HFFc6 (cell line): Measurements from ENCODE around the gene AVPR1B. TPM values are rescaled to one million over a fixed set of nuclear protein-coding genes. Genes with fewer than 3 reads are reported as not detected.

ENCODE experiments used
- DNase-seq: peaks from one replicate; pipeline ENCODE4 v3.0.0-alpha.2; 2018
- H3K27ac Mint-ChIP-seq: 2 replicates; pipeline ENCODE4 v1.8.0; 2020; ENCODE audit warnings: mild to moderate bottlenecking, mixed read lengths
- H3K27me3 Mint-ChIP-seq: 2 replicates; pipeline ENCODE4 v1.8.0; 2021; ENCODE audit warnings: mild to moderate bottlenecking, moderate library complexity, mixed read lengths; ENCODE audit not compliant: insufficient read depth
- H3K36me3 Mint-ChIP-seq: 2 replicates; pipeline ENCODE4 v1.8.0; 2021; ENCODE audit warnings: low read depth, mixed read lengths
- H3K4me1 Mint-ChIP-seq: 2 replicates; pipeline ENCODE4 v1.8.0; 2020; ENCODE audit warnings: low read depth, mixed read lengths
- H3K4me3 Mint-ChIP-seq: 2 replicates; pipeline ENCODE4 v1.8.0; 2020; ENCODE audit warnings: mild to moderate bottlenecking, moderate library complexity, mixed read lengths
- H3K9me3 Mint-ChIP-seq: 2 replicates; pipeline ENCODE4 v1.8.0; 2020; ENCODE audit warnings: mild to moderate bottlenecking, mixed read lengths
- CTCF ChIP-seq: fragments of 200-600 bp; sonication (generic); IDR thresholded peaks from 2 replicates; pipeline ENCODE4 v1.5.0; 2021; ENCODE audit warnings: antibody characterized with exemption, mild to moderate bottlenecking
- total RNA-seq, 6 experiments: library from RNA; stranded (reverse); fragmentation: NEBNext Ultra II Directional; extraction: Animal tissue kit (Norgen Biotek cat#: 25700); gene quantifications; 2 replicates in 1 of 6; 3 replicates in 5 of 6; pipeline ENCODE4 v1.2.3, GENCODE V29; 2021

Gene AVPR1B
- total RNA-seq, 6 experiments from 2014 or later = not detected

DNA sequence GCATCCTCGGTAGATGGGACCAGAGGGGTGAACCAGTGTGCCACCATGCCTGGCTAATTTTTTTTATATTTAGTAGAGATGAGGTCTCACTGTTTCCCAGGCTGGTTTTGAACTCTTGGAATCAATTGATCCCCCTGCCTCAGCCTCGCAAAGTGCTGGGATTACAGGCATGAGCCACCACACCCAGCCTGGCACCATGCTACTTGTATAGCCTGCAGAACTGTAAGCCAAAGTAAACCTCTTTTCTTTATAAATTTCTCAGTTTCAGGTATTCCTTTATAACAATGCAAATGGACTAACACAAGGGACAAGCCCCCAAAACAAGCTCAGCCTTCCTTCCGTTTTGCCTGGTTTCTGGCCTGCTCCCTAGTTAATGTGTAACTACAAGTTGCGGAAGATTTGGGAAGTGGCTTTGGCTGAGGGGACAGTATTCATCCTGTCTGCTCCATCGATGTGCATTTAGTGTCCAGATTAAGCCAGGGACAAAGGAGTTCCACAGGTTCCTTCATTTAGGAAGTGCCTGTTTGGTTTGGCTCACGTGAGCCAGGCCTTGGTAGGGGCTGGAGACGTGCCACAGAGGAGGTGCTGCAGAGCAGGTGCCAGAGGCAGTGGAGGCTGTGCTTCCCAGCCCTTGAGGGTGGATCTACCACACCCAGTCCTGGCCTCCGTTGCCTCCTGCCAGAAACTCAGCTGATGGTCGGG lies 4.4 kb downstream of the AVPR1B start:
- no peaks in the 10 kb centered on the region for H3K9me3 Mint-ChIP-seq
- H3K27ac Mint-ChIP-seq = no peak overlapping the region
- H3K4me3 Mint-ChIP-seq = no peak overlapping the region

DNA sequence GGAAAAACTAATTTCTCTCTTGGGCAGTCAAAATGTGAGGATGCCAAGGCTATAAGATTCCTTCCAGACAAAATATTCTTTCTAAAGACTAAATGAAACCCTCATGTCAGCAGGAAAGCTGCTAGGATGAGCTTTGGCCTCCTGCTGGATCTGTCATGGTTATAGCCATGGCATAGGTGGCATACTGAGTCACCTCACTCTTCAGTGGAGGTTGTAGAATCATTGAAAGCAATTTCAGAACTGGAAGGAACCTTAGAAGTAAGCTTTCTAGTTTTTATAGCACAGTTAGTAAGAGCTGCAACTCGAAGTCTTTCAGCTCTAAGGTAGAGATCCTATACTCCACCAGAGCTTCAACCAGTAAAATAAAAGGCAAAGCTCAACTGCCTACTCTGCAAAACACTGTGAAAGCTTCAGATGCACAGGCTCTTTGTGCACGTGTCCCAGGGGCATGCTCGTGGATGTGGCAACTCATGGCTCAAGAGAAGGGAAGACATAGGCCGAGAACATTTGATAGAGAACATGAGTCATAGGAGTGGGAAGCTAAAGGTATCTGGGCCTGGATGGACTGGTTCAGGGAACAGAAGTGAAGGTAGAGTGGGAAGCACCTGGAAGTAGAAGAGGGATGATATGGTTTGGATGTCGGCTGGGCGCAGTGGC lies 5.8 kb downstream of the AVPR1B start:
- no peak for TF ChIP-seq CTCF
- Mint-ChIP-seq H3K27me3 (peaks cover 52% of the 10 kb centered on the region), H3K4me1 (peaks cover 2% of the 10 kb centered on the region; the same call in 1 of the 2 replicates), H3K9me3 (no peaks in the 10 kb centered on the region), H3K36me3 (no peaks in the 10 kb centered on the region), H3K27ac (no peak overlapping the region), H3K4me3 (no peak overlapping the region)
- DNase-seq = no peak

More for the DNA sequence above, 4.4 kb downstream of the AVPR1B start:
- no peaks in the 10 kb centered on the region for H3K4me1 Mint-ChIP-seq
- peaks cover 42% of the 10 kb centered on the region for H3K27me3 Mint-ChIP-seq
- no peak for TF ChIP-seq CTCF
- no peaks in the 10 kb centered on the region for H3K36me3 Mint-ChIP-seq
- no peak for DNase-seq

DNA sequence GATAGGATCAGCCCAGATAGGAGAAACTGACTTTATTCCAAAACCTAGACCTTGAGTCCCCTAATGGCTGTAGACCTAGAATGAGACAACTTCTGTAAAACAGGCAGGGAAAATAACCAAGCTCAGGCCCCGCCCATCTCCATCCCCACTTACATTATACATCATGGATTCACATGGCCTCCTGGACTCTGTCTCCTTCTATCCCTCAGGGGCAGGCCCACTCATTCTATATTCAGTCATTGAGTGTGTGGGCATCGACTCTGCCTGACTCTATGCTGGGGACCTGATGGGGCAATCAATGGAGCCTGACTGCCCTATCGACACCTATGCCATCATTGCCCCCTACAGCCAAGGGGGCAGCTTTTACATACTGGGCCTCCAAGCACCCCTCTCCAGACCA lies 6.4 kb downstream of the AVPR1B start:
- no peaks in the 10 kb centered on the region for H3K9me3 Mint-ChIP-seq

GRCh38 chr1:206110161-206110560 lies 7.0 kb downstream of the AVPR1B start:
- DNase-seq = no peak
- Mint-ChIP-seq H3K4me1 (peaks cover 6% of the 10 kb centered on the region; the same call in 1 of the 2 replicates), H3K36me3 (no peaks in the 10 kb centered on the region), H3K27ac (no peak overlapping the region), H3K27me3 (peaks cover 42% of the 10 kb centered on the region), H3K9me3 (no peaks in the 10 kb centered on the region), H3K4me3 (no peak overlapping the region)
- no peak for TF ChIP-seq CTCF

More for the DNA sequence above, 6.4 kb downstream of the AVPR1B start:
- TF ChIP-seq CTCF = no peak
- no peaks in the 10 kb centered on the region for H3K36me3 Mint-ChIP-seq
- no peak overlapping the region for H3K4me3 Mint-ChIP-seq
- H3K4me1 Mint-ChIP-seq = peaks cover 6% of the 10 kb centered on the region; the same call in 1 of the 2 replicates
- DNase-seq = no peak
- H3K27ac Mint-ChIP-seq = no peak overlapping the region
- peaks cover 47% of the 10 kb centered on the region for H3K27me3 Mint-ChIP-seq

GRCh38 chr1:206109718-206110117 lies 7.5 kb downstream of the AVPR1B start:
- H3K4me3 Mint-ChIP-seq = no peak overlapping the region
- no peak for TF ChIP-seq CTCF
- no peak overlapping the region for H3K27ac Mint-ChIP-seq
- peaks cover 42% of the 10 kb centered on the region for H3K27me3 Mint-ChIP-seq
- peaks cover 6% of the 10 kb centered on the region; the same call in 1 of the 2 replicates for H3K4me1 Mint-ChIP-seq
- H3K36me3 Mint-ChIP-seq = no peaks in the 10 kb centered on the region
- no peak for DNase-seq
- no peaks in the 10 kb centered on the region for H3K9me3 Mint-ChIP-seq
